ENCODE measurements around the gene PCMTD2. TPM values are rescaled to one million over a fixed set of nuclear protein-coding genes. Genes with fewer than 3 reads are reported as not detected.

PCMTD2 gene
- total RNA-seq, 6 experiments from 2014 or later: 15.7 to 21.9 (median 18.1) TPM

DNA sequence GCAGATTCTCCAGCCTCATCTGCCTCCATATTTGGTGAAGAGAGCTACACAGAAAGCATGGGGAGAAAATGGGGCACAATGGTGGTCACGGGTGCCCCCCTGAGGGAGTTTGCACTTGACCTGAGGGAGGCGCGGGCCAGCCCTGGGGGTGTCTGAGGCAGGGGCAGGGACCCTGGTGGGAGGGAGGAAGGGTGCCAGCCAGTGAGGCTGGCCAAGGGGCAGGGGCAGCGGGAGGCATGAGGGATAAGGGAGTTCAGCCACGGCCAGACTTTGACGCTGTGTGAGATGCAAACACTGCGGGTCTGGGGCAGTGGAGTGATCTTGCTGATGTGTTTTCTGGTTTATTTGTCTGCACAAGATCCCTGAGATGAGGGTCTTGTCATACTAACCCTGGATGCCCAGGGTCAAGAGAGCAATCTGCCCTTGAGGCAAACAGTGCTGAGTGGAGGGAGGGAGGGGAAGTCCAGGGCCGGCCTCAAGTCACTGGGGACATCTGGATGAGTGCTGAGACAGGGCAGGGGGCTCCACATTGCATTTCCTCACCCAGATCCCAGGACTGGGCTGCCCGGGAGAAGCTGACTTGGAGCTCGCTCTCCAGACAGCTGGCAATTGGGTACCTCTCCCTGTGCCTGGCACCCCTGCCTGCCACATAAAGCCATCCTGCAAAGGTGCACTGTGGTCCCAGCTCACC lies 8.8 kb upstream of the PCMTD2 start:
- peaks cover 58% of the 10 kb centered on the region for H3K27me3 Mint-ChIP-seq (ENCODE audit: insufficient read depth)

DNA sequence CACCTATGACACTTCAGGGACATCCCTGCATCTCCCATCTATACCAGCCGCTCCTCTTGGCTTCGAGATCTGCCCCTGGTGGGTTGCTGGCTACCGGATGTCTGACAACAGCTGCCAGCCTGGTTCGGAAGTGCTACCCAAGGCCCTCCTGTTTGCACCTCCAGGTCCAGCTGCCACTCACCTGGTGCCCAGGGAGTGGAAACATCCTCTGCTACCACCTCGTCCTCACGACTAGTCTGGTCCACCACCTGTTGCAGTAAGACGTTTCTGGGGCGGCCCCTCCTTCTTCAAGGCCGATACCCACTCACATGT lies 8.3 kb upstream of the PCMTD2 start:
- peaks cover 57% of the 10 kb centered on the region for H3K27me3 Mint-ChIP-seq (ENCODE audit: insufficient read depth)
- H3K27ac Mint-ChIP-seq: no peak overlapping the region
- DNase-seq: no peak
- H3K4me1 Mint-ChIP-seq (ENCODE audit: low read depth): no peaks in the 10 kb centered on the region
- no peaks in the 10 kb centered on the region for H3K36me3 Mint-ChIP-seq (ENCODE audit: low read depth)
- H3K9me3 Mint-ChIP-seq: no peaks in the 10 kb centered on the region
- TF ChIP-seq, protein P1, sequence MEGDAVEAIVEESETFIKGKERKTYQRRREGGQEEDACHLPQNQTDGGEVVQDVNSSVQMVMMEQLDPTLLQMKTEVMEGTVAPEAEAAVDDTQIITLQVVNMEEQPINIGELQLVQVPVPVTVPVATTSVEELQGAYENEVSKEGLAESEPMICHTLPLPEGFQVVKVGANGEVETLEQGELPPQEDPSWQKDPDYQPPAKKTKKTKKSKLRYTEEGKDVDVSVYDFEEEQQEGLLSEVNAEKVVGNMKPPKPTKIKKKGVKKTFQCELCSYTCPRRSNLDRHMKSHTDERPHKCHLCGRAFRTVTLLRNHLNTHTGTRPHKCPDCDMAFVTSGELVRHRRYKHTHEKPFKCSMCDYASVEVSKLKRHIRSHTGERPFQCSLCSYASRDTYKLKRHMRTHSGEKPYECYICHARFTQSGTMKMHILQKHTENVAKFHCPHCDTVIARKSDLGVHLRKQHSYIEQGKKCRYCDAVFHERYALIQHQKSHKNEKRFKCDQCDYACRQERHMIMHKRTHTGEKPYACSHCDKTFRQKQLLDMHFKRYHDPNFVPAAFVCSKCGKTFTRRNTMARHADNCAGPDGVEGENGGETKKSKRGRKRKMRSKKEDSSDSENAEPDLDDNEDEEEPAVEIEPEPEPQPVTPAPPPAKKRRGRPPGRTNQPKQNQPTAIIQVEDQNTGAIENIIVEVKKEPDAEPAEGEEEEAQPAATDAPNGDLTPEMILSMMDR (IDR thresholded peaks at IDR 0.05): no peak
- H3K4me3 Mint-ChIP-seq: no peak overlapping the region

More for the DNA sequence above, 8.8 kb upstream of the PCMTD2 start:
- H3K27ac Mint-ChIP-seq: no peak overlapping the region
- no peaks in the 10 kb centered on the region for H3K4me1 Mint-ChIP-seq (ENCODE audit: low read depth)
- H3K9me3 Mint-ChIP-seq: no peaks in the 10 kb centered on the region
- H3K36me3 Mint-ChIP-seq (ENCODE audit: low read depth): no peaks in the 10 kb centered on the region
- TF ChIP-seq, protein P1 (IDR thresholded peaks at IDR 0.05): no peak
- H3K4me3 Mint-ChIP-seq: no peak overlapping the region
- DNase-seq: no peak

DNA sequence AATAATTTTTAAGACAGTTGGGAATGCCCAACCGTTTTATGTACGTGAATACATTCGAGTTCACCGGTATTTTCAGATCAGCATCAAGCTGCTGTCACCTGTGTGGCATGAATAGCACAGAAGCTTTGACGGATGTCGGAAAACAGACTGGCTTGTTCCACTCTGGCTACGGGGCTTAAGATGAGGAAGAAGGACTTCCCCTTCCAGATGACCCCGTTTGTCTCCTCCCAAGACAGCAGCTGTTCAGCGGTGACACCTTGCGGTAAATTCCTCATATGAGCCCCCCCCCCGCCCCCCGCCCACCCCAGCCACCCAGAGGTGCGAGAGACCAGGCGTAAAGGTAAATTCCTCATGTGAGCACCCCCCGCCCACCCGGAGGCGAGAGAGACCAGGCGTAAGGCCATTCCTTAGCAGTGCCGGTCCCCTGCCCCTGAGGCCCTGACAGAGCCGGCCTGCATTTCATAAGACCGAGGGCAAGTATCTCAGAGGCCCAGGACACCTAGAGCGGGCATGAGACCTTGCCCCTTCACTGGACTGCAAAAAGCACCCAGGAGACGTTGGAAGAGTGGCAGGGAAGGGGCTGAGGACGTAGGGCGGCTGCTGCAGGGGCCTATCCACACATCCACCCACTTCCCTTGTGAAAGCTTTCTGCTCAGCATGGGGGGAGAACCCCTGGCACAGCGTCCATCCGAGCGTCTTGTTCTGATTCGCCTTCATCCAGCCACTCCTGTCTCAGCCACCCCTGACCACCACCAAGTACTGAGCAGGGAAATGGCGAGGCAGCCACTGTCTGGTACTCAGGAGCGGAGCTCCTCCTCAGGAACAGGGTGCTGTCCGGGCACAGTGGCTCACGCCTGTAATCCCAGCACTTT lies 7.3 kb upstream of the PCMTD2 start:
- Mint-ChIP-seq H3K9me3 (no peaks in the 10 kb centered on the region), H3K4me3 (no peak overlapping the region), H3K36me3 (ENCODE audit: low read depth) (no peaks in the 10 kb centered on the region), H3K27me3 (ENCODE audit: insufficient read depth) (peaks cover 54% of the 10 kb centered on the region), H3K27ac (no peak overlapping the region), H3K4me1 (ENCODE audit: low read depth) (no peaks in the 10 kb centered on the region)
- no peak for DNase-seq
- TF ChIP-seq, protein P1 (IDR thresholded peaks at IDR 0.05): no peak

DNA sequence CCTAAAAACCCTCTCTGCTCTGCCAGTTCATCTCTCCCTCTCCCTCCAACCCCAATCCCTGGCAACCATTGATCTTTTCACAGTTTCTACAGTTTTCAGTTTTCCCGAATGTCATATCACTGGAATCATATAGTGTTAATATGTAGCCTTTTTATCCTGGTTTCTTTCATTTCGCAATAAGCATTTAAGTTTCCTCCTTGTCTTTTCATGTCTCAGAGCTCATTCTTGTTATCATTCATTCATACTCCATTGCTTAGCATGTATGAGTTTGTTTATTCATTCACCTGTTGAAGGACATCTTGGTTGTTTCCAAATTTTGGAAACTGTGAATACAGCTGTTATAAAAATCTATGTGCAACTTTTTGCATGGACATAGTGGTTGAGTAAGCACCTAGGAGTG lies 5.5 kb upstream of the PCMTD2 start:
- Mint-ChIP-seq H3K27ac (no peak overlapping the region), H3K4me1 (ENCODE audit: low read depth) (peaks cover 8% of the 10 kb centered on the region), H3K27me3 (ENCODE audit: insufficient read depth) (peaks cover 45% of the 10 kb centered on the region), H3K36me3 (ENCODE audit: low read depth) (no peaks in the 10 kb centered on the region), H3K9me3 (no peaks in the 10 kb centered on the region), H3K4me3 (no peak overlapping the region)
- TF ChIP-seq, protein P1 (IDR thresholded peaks at IDR 0.05): no peak
- DNase-seq: no peak

DNA sequence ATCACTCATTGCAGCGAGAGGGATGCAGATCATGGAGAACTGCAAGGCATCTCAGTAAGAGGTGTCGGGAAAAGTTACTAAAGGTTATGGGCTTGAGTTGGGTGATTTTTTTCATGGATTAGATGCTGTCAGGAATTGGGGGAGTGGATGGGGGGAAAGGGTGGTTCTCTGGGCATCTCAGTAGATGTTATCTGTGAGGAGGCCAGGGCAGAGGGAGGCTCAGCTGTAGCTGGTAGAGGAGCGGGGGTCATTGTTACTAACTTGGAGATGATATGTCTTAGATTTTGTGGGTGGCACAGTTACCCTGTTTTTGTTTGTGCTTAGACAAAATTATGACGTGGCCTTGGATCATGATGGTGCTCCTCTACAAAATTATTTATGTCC lies 2.6 kb upstream of the PCMTD2 start:
- TF ChIP-seq, protein P1 (IDR thresholded peaks at IDR 0.05): no peak
- Mint-ChIP-seq H3K36me3 (ENCODE audit: low read depth) (no peaks in the 10 kb centered on the region), H3K4me1 (ENCODE audit: low read depth) (peaks cover 24% of the 10 kb centered on the region), H3K27ac (no peak overlapping the region), H3K27me3 (ENCODE audit: insufficient read depth) (peaks cover 30% of the 10 kb centered on the region), H3K9me3 (no peaks in the 10 kb centered on the region), H3K4me3 (no peak overlapping the region)
- DNase-seq: no peak

Data from HFFc6 (cell line).